Heart right ventricle (tissue), 16 donors: ENCODE measurements around the gene NHSL1. TPM values are rescaled to one million over a fixed set of nuclear protein-coding genes. Genes with fewer than 3 reads are reported as not detected.
A peak's percentile ranks its signal among the peaks of the same experiment; 100 is the strongest.

Experiments used
- ATAC-seq, 8 donors: fragments of 200-7000 bp; cut with Tn5 transposase; one replicate each; pipeline ENCODE4 v1.9.1; 2020; ENCODE audit warnings: mild to moderate bottlenecking in 8 of 8, moderate library complexity in 8 of 8, moderate number of reproducible peaks in 1 of 8
- DNase-seq, 2 donors: peaks; one replicate each; pipeline ENCODE4 v3.0.0-alpha.2; 2020
- H3K27ac ChIP-seq, 10 donors: fragments of 200-600 bp; sonication (generic) in 2 of 10; one replicate each; pipeline versions ENCODE4 v1.5.0 to v1.8.0; 2020 to 2022; ENCODE audit warnings: mild to moderate bottlenecking in 3 of 10
- H3K27me3 ChIP-seq, 7 donors: fragments of 200-600 bp; one replicate each; pipeline ENCODE4 v1.8.0; 2021 to 2022; ENCODE audit warnings: mild to moderate bottlenecking in 2 of 7
- H3K36me3 ChIP-seq, 9 donors: fragments of 200-600 bp; sonication (generic) in 1 of 9; one replicate each; pipeline versions ENCODE4 v1.5.0 to v1.8.0; 2020 to 2022; ENCODE audit warnings: mild to moderate bottlenecking in 2 of 9
- H3K4me1 ChIP-seq, 9 donors: fragments of 200-600 bp; sonication (generic) in 1 of 9; one replicate each; pipeline versions ENCODE4 v1.5.0 to v1.8.0; 2020 to 2022; ENCODE audit warnings: mild to moderate bottlenecking in 4 of 9
- H3K4me3 ChIP-seq, 10 donors: fragments of 200-600 bp; sonication (generic) in 2 of 10; one replicate each; pipeline versions ENCODE4 v1.5.0 to v1.8.0; 2020 to 2022; ENCODE audit warnings: mild to moderate bottlenecking in 7 of 10, moderate library complexity in 2 of 10
- H3K9me3 ChIP-seq, 11 donors: fragments of 200-600 bp in 10 of 11; sonication (generic) in 2 of 11; one replicate each; pipeline versions ENCODE4 v1.5.0 to v1.8.0; 2013 to 2022; ENCODE audit warnings: mild to moderate bottlenecking in 2 of 11, control low read depth in 1 of 11, moderate library complexity in 1 of 11
- WGBS, 2 donors: extraction: QIAGEN DNeasy Blood & Tissue Kit; methylation state at CpG; one replicate each; pipeline ENCODE4 v1.1.7; 2013; ENCODE audit warnings: inconsistent platforms in 1 of 2; 5-methylcytosine and 5-hydroxymethylcytosine counted together
- intact Hi-C, 10 donors: fragments of 100-400 bp; cut with DNase I; formaldehyde crosslinking; loops; one replicate each; pipeline versions ENCODE4 v1.11.1 to v1.14.2; 2022
- polyA plus RNA-seq, 2 donors: library from polyadenylated mRNA; stranded (reverse); fragments of 200-250 nt; gene quantifications; one replicate each; pipeline ENCODE4 v1.2.3, GENCODE V29; 2013
- total RNA-seq, 10 donors: library from RNA; stranded (reverse); fragmentation: NEBNext Ultra II Directional in 3 of 10; extraction: Animal tissue kit (Norgen Biotek cat#: 25700) in 3 of 10; gene quantifications; one replicate each; pipeline versions ENCODE4 v1.2.1 to v1.2.4, GENCODE V29; 2021 to 2023
- TF ChIP-seq, protein P1 (sequence below), 9 donors: fragments of 200-600 bp; sonication (generic) in 2 of 9; IDR thresholded peaks; one replicate each; pipeline versions ENCODE4 v1.5.0 to v1.8.0; 2021 to 2022; ENCODE audit warnings: antibody characterized with exemption in 9 of 9, mild to moderate bottlenecking in 5 of 9, moderate library complexity in 1 of 9
- donor health status: Arrhythmogenic right ventricular cardiomyopathy.
- donor health status: ischemic (EF 13 %, LVEDD 7.1; RV severe dilation, severe dysfunction).
- donor health status: healthy with polysubstance abuse.
- donor health status: DM: no; HTN: yes; CAD: no.
- donor health status: DM: no; HTN: no; CAD: no.
- donor health status: ischemic (EF 25% LVEDD 6.9; RV normal size, moderate dysfunction).
- donor health status: ischemic (EF 25% LVEDD 5.7; RV mildly dilated, moderate dysfunction).
- donor health status: healthy.
- donor health status: DM: yes; HTN: yes; CAD: no.
- donor health status: Ischemic cardiomyopathy.
- donor health status: ischemic (EF 35%, LVEDD 5.7; RV mildly dilated, moderate dysfunction).
- donor health status: nonischemic (EF 11% LVEDD 7.7; RV severe dilation, severe dysfunction).
- donor health status: DM: yes; HTN: yes; CAD: no.
- donor health status: PGD.
- donor health status: ischemic (EF 29% LVEDD 5.4; RV normal size, mild dysfunction).
- donor health status: nonischemic (EF 23%, LVEDD 6.1; RV moderate dilation, normal function).

Gene NHSL1
- total and polyA plus RNA-seq, 12 donors, result 5.0 to 97.4 (median 74.7) TPM

GRCh38 chr6:138543657-138544056 lies 44.4 kb upstream of the NHSL1 start:
- WGBS, 2 donors, result 24 to 53% methylated on average over 4 of the region's 4 CpGs
- TF ChIP-seq, protein P1, sequence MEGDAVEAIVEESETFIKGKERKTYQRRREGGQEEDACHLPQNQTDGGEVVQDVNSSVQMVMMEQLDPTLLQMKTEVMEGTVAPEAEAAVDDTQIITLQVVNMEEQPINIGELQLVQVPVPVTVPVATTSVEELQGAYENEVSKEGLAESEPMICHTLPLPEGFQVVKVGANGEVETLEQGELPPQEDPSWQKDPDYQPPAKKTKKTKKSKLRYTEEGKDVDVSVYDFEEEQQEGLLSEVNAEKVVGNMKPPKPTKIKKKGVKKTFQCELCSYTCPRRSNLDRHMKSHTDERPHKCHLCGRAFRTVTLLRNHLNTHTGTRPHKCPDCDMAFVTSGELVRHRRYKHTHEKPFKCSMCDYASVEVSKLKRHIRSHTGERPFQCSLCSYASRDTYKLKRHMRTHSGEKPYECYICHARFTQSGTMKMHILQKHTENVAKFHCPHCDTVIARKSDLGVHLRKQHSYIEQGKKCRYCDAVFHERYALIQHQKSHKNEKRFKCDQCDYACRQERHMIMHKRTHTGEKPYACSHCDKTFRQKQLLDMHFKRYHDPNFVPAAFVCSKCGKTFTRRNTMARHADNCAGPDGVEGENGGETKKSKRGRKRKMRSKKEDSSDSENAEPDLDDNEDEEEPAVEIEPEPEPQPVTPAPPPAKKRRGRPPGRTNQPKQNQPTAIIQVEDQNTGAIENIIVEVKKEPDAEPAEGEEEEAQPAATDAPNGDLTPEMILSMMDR (IDR thresholded peaks at IDR 0.05), result no peak
- no peaks in the 10 kb centered on the region for H3K9me3 ChIP-seq
- H3K27ac ChIP-seq, result peak overlapping the region; percentile 5 to 88 (median 83)
- no peaks in the 10 kb centered on the region for H3K27me3 ChIP-seq
- ATAC-seq (no peak), DNase-seq (no peak)
- intact Hi-C loops, result loop anchor here in 1 of 10 donors (2.0 kb wide), 1 partner anchor 27 kb away; no protein-coding TSS in a partner anchor
- peak overlapping the region in 8 of 10 donors; percentile 41 to 61 (median 56) for H3K4me3 ChIP-seq
- no peaks in the 10 kb centered on the region for H3K36me3 ChIP-seq
- H3K4me1 ChIP-seq, result peaks cover 4 to 70% (median 47%) of the 10 kb centered on the region in 9 donors

DNA sequence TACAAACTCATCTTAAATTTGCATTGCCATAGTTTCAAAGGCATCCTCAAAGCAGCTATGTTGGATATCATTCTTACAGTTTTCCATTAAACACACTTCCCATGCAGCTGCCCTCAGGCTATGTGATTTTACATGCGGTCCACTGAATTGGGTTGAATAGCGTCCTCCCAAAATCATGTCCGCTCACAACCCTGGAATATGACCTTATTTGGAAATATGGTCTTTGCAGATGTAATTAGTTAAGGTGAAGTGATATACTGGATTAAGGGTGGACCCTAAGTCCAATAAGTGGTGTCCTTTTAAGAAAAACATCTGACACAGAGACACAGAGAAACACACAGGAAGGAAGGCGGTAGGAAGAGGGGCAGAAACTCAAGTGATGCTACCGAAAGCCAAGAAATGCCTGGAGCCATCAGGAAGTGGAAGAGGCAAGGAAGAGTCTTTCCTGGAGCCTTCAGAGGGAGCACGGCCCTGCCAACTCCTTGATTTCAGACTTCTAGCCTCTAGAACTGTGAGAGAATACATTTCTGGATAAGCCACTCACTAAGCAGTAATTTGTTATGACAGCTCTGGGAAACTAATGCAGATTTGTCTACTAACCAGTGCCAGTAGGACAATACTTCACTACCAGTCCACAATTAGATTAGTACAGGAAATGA lies 42.7 kb upstream of the NHSL1 start:
- 49% methylated on average over 6 of the region's 6 CpGs for WGBS, 2 donors
- intact Hi-C loops, result no loop called here
- DNase-seq (no peak), ATAC-seq (no peak)
- H3K4me3 ChIP-seq, result peak overlapping the region in 4 of 10 donors; percentile 2 to 58 (median 29)
- TF ChIP-seq, protein P1 (IDR thresholded peaks at IDR 0.05), result no peak
- no peaks in the 10 kb centered on the region for H3K36me3 ChIP-seq
- H3K9me3 ChIP-seq, result no peaks in the 10 kb centered on the region
- H3K4me1 ChIP-seq, result peaks cover 8 to 82% (median 61%) of the 10 kb centered on the region in 9 donors
- H3K27me3 ChIP-seq, result no peaks in the 10 kb centered on the region
- H3K27ac ChIP-seq, result peak overlapping the region; percentile 59 to 88 (median 86)

DNA sequence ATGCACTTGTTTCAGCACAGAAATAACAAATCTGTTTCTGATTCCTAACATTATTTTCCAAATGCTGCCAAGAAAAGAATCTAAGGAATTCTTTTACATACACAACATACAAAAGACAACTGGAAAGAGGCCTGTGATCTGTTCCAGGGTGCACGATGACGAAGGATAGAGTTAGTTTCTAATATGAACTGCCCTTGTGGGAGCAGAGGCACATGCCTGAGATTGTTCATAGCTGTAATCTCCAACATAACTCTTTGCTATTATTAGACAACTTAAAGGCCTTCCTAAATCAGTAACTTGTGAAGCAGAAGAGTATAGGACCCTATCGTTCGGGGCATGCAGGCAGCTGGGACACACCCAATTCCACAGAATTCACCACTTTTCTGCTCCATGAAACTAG lies 41.2 kb upstream of the NHSL1 start:
- intact Hi-C loops, result no loop called here
- no peaks in the 10 kb centered on the region for H3K27me3 ChIP-seq
- no peaks in the 10 kb centered on the region for H3K36me3 ChIP-seq
- peak overlapping the region; percentile 59 to 88 (median 86) for H3K27ac ChIP-seq
- peaks cover 5 to 83% (median 65%) of the 10 kb centered on the region in 9 donors for H3K4me1 ChIP-seq
- 24 to 46% methylated on average over 4 of the region's 4 CpGs for WGBS, 2 donors
- H3K9me3 ChIP-seq, result no peaks in the 10 kb centered on the region
- peak overlapping the region in 3 of 10 donors; percentile 12 to 20 (median 18) for H3K4me3 ChIP-seq
- DNase-seq (peak in 1 of 2 donors; percentile 13), ATAC-seq (peak in 6 of 8 donors; percentile 47 to 67 (median 54))
- TF ChIP-seq, protein P1 (IDR thresholded peaks at IDR 0.05), result no peak

DNA sequence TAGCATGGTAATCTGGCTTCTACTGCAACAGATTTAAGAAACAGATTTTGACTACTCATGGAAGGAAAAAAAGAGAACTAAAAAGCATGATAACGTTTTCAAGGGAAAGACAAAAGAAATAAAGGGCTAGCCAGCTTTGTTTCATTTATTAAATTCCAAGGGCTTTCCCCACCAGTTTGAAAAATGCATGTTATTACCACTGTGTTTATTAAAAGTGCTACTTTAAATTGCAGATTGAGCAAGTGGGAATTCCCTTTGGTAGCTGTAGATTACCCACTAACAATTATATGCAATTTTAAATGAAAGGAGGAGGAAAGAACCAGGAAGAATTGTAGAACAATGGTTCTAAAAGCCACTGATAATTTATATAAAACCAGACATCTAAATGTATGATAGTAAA lies 40.6 kb upstream of the NHSL1 start:
- H3K4me3 ChIP-seq, result peak overlapping the region in 1 of 10 donors; percentile 20
- peaks cover 5 to 89% (median 67%) of the 10 kb centered on the region in 9 donors for H3K4me1 ChIP-seq
- DNase-seq (no peak), ATAC-seq (no peak)
- no peaks in the 10 kb centered on the region for H3K36me3 ChIP-seq
- 30 to 31% methylated on average over 1 of the region's 1 CpG for WGBS, 2 donors
- intact Hi-C loops, result no loop called here
- H3K9me3 ChIP-seq, result no peaks in the 10 kb centered on the region
- no peaks in the 10 kb centered on the region for H3K27me3 ChIP-seq
- H3K27ac ChIP-seq, result peak overlapping the region; percentile 59 to 88 (median 86)
- TF ChIP-seq, protein P1 (IDR thresholded peaks at IDR 0.05), result no peak
